Endothelial cell of umbilical vein (primary cell): ENCODE results near the gene SLC39A5.

Experiments
- EZH2 ChIP-seq: IDR thresholded peaks from 2 replicates; pipeline ENCODE4 v1.6.1; 2012; ENCODE audit warnings: borderline replicate concordance, low read depth, mild to moderate bottlenecking, moderate library complexity, low read length, inconsistent platforms; ENCODE audit not compliant: severe bottlenecking
- FOS ChIP-seq: IDR thresholded peaks from 2 replicates; pipeline ENCODE4 v1.6.1; 2011; ENCODE audit warnings: mild to moderate bottlenecking, low read length, moderate library complexity, borderline replicate concordance; ENCODE audit not compliant: insufficient read depth
- MYC ChIP-seq: IDR thresholded peaks from one replicate; pipeline ENCODE4 v1.6.1; 2011; ENCODE audit warnings: mild to moderate bottlenecking, low read depth, low read length
- POLR2A ChIP-seq: IDR thresholded peaks from 2 replicates; pipeline ENCODE4 v1.6.1; 2012; ENCODE audit warnings: low read depth, mild to moderate bottlenecking, control low read depth, low read length
- POLR2AphosphoS5 ChIP-seq: IDR thresholded peaks from 2 replicates; pipeline ENCODE4 v1.6.1; 2012; ENCODE audit warnings: low read depth, mild to moderate bottlenecking, control low read depth, low read length, moderate library complexity; ENCODE audit not compliant: insufficient read depth
- TF ChIP-seq, protein P1 (sequence below), 2 donors: IDR thresholded peaks; 1 replicate in 1 of 2; 2 replicates in 1 of 2; pipeline ENCODE4 v1.5.1; 2011; ENCODE audit warnings: low read length in 2 of 2, mild to moderate bottlenecking in 2 of 2, moderate library complexity in 2 of 2, control low read depth in 1 of 2, inconsistent platforms in 1 of 2, low read depth in 1 of 2; ENCODE audit not compliant: insufficient read depth in 1 of 2; ENCODE audit errors: extremely low read depth in 1 of 2
- TF ChIP-seq, protein P2 (sequence below): IDR thresholded peaks from 2 replicates; pipeline ENCODE4 v1.6.1; 2011; ENCODE audit not compliant: insufficient read depth, insufficient read length

DNA sequence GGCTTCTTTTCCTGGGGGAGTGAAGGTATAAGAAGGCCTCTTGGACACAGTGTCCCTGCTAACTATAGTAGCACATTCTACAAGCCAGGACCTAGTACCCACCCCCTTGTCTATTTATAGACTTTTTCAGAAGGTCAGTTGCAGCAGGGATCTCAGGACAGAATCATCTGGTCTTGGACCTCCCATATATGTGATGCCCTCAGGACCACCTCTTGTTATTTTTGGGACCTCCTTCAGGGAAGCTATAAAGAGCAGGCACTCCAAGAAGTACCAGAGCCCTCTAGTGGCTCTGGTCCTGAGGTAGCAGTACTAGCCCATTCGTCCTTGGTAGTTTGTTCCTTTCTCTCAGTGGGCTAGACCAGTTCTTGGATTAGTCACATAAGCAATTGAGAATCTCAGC is 41.2 kb downstream of the SLC39A5 start:
- TF ChIP-seq EZH2 (no peak), POLR2A (no peak), POLR2AphosphoS5 (no peak), MYC (no peak), FOS (no peak)
- TF ChIP-seq, protein P1, sequence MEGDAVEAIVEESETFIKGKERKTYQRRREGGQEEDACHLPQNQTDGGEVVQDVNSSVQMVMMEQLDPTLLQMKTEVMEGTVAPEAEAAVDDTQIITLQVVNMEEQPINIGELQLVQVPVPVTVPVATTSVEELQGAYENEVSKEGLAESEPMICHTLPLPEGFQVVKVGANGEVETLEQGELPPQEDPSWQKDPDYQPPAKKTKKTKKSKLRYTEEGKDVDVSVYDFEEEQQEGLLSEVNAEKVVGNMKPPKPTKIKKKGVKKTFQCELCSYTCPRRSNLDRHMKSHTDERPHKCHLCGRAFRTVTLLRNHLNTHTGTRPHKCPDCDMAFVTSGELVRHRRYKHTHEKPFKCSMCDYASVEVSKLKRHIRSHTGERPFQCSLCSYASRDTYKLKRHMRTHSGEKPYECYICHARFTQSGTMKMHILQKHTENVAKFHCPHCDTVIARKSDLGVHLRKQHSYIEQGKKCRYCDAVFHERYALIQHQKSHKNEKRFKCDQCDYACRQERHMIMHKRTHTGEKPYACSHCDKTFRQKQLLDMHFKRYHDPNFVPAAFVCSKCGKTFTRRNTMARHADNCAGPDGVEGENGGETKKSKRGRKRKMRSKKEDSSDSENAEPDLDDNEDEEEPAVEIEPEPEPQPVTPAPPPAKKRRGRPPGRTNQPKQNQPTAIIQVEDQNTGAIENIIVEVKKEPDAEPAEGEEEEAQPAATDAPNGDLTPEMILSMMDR (IDR thresholded peaks at IDR 0.05; ENCODE audit: extremely low read depth in 1 of 2, insufficient read depth in 1 of 2, low read depth in 1 of 2, low read length in 2 of 2): peak; percentile 29 to 63
- TF ChIP-seq, protein P2, sequence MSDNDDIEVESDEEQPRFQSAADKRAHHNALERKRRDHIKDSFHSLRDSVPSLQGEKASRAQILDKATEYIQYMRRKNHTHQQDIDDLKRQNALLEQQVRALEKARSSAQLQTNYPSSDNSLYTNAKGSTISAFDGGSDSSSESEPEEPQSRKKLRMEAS: no peak
